Activated CD4-positive, CD25-positive, alpha-beta regulatory T cell (primary cell): ENCODE measurements around the gene GALNT18.

Experiments
- DNase-seq, 4 experiments: peaks; one replicate each; lab custom pipeline; 2025; lab: John Stamatoyannopoulos, UW

GALNT18 gene

DNA sequence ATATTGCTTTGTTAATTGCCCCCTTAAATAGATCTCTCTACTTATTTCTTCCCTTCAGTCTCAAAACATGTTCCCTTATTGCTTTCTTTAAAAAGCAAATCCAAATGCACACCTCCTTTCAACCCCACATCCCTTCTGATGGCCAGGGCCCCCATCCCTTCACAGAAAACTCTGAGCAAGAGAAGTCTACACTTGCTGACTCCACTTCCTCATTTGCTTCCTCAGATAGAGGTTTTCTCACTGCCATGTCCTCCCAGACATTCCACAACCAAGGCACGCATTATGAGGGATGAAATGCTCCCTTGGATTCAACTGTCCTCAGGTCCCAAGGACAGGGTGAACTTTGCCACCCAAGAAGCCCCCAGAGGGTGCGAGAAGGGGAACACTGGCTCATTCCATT is 311.9 kb downstream of the GALNT18 start:
- no peak for DNase-seq

DNA sequence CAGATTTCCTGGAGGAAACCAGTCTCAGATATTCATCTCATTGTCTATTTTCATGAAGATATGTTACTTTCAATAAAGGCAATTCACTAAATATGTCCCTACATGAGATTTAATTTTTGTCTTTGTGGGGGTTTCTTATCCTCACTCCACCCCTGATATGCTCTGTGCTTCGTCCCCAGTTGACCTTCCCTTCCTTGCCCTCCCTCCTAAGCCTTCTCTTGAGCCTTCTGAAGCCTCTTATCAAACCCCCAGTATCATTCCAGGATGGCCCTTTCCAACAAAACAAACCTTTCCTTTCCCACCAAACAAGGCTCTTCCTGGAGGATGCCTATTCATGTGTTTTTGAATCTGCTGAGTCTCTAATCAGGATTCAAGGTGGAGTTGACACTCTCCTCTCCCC is 313.6 kb downstream of the GALNT18 start:
- no peak for DNase-seq

- DNase-seq = no peak
Observed at GRCh38 chr11:11306855-11307254, 314.9 kb downstream of the GALNT18 start.

GRCh38 chr11:11304550-11304949 is 317.3 kb downstream of the GALNT18 start:
- DNase-seq = no peak

- DNase-seq = no peak
Observed at GRCh38 chr11:11302565-11302964, 319.2 kb downstream of the GALNT18 start.

DNA sequence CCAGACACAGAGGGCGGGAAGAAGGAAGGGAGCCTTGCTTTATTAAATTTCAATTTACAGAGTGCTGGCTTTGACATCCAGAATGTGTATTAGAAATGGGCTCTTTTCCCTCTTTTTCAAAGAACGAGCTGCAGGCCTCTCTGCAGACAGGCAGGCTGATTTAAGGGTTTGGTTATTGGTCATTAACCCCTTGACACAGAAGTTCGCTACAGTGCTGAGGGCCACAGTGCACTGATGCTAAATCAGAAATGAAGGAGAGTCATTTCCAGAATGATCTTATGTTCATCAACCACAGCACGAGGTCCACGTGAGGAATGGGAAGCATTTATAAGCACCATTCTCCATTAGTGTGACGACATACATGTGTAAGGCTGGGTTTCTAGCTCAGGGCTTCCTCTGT is 320.6 kb downstream of the GALNT18 start:
- no peak for DNase-seq

DNA sequence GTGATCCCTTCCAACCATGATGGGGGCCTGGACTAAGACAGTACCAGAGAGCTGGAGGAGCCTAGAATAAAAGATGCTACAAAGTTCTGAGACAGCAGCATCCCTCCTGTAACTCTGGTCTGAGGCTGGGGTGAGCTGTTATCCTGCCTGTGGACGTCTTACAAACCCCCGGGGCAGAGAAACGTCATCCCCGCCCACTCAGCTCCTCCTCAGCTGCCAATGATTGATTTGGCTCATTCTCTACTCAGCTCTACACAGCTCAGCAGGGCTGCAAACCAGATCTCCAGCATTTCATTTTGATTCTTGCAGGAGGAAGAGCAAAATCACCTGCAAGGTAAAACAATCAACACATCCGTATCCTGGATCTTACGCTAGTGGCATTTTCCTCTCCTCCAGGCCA is 324.2 kb downstream of the GALNT18 start:
- no peak for DNase-seq

- DNase-seq = no peak
Observed at GRCh38 chr11:11296434-11296833, 325.4 kb downstream of the GALNT18 start.

DNA sequence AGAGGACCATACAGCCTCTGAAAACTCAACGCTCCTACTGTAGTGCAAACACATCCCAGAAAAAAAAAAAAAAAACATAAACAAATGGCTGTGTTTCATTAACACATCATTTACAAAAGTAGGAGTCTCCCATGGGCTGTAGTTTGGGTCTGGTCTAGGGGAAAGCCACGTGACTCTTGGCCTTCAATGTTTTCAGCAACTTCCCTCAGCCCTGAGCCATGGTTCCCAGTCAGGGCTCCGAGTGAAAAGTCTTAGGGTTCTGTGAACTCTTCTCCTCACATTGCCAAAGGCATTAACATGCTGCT is 327.3 kb downstream of the GALNT18 start:
- no peak for DNase-seq

DNA sequence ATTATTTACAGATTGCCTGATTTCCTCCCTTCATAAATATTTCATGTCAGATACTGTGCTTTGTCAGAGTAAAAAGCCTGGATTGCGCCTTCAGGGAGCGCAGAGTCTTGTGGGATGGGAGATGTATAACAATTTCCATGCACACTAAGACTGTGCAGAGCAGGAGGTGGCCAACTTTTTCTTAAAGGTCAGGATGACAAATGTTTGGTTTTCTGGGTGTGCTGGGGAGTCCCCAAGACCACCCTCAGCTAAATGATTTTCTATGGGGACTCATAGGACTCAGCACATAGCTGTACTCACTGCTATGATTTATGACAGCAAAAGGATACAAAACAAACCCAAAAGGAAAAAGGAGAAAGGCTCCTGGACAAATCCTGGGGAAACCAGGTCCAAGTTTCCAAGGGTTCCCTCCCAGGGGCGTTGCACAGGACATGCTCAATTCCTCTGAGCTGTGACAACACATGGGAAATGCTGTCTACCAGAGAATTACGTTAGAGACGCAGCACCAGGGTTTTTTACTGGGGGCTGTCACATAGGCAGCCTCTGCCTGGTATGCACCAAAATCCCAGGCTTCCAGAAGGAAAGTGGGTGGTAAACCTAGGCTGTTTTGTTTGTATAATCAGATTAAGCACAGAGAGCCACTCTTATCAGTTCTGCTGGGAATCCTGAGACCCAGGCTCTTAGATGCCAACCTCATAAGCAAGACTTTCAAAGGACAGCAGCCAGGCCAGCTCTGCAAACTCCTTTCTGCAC is 327.8 kb downstream of the GALNT18 start:
- no peak for DNase-seq

- no peak for DNase-seq
Observed at GRCh38 chr11:11292839-11293238, 329.0 kb downstream of the GALNT18 start.

DNA sequence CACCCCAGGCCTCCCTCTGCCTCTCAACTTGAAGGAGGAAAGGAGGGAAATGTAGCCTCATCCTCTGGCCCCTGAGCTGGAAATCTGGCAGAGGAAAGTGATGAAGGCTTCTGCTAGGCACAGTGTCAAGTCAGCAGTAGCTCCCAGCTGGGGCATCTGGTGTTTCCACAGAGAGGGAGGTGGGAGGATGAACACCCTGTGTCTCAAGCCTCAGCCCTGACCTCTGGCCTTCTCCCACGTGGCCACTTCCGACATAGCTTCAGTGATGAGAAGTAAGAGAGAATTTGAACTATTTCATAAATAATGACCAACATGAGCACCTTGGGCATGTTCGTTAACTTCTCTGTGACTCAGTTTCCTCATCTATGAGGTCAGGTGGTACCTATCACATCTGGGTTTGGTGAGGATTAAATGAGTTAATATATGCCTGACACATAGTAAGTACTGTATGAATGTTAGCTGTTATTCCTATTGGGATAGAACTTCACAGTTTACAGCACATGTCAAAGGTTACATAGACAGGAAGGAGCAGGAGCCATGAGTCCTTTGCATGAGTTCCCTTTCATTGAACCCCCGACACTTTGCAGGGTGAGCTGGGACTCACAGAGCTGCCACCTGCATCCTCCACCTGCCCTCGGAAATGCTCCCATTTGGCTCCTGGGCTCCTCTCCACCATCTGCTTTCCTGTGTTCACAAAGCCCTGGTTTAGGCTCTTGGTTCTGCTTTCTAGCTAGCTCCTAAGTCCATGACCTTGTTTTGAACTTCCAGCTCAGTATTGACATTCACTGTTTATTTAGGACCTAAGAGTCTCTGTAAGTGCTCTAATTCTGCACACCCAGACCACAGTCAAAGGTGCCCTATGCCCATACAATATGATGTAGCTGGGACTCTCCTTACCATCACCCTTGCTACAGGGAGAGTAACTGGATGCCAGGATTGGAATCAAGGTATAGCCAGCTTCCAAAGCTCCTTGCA is 330.5 kb downstream of the GALNT18 start:
- DNase-seq = no peak

GRCh38 chr11:11290354-11290753 is 331.5 kb downstream of the GALNT18 start:
- DNase-seq = no peak

DNA sequence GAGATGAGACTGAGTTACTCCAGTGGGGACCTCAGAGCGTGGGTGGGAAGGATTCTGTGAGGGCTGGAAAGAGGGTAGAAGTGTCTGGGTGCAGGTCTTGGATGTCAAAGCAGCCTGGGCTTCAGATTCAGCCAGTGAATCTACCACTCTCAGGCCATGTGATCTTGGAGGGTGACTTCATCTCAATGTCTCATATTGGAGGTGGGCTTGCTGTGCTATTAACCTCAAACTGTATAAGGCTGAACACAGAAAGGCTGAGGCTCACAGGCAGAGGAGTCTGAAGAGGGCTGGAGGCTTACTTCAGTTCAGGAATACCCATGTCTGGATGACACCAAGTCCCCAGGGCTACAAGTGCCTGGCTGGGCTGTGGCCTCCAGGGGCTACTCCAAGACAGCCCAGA is 332.1 kb downstream of the GALNT18 start:
- DNase-seq = no peak

GRCh38 chr11:11288972-11289616 is 332.7 kb downstream of the GALNT18 start:
- DNase-seq = no peak

- no peak for DNase-seq
Observed at GRCh38 chr11:11284481-11284880, 337.3 kb downstream of the GALNT18 start.

DNA sequence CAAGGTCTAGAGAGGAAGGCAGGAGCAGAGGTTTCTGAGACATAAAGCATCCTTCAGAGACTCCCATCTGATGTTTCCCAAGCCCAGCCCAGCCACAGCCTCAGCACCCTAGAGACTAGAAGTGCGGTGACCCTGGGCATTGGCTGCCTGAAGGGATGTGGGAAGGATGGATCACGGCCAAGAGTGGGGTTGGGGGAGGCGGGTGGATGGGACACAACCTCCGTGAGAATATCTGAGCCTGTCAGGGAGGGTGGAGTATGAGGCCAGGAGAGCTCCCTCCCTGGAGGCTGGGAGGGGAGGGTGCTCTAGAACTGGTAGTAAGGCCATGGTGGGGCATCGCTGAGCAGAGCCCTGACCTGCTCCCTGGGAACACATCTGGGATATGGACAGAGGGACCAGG is 340.2 kb downstream of the GALNT18 start:
- no peak for DNase-seq

- no peak for DNase-seq
Observed at GRCh38 chr11:11280826-11281225, 341.0 kb downstream of the GALNT18 start.

- DNase-seq = no peak
Observed at GRCh38 chr11:11279956-11280689, 341.7 kb downstream of the GALNT18 start.

GRCh38 chr11:11272254-11272653 is 349.6 kb downstream of the GALNT18 start:
- no peak for DNase-seq

GRCh38 chr11:11270236-11270775 is 351.5 kb downstream of the GALNT18 start:
- no peak for DNase-seq

DNA sequence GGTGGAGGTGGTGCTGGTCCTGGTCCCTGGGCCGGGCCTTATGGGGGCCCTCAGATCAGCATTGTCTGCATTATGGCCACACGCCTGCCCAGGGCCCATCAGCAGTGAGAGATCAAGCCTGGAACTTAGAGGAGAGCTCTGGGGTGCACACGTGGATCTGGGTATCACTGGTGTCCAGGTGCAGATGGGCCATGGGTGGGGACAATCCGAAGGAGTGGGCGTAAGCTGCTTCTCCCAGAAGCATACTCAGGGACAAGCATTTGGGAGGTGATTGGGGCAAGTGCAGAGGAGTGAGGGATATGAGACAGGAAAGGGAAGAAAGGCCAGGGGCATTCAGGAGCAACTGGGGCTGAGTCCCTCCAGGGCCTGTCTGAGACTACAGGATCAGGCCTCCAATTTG is 353.1 kb downstream of the GALNT18 start:
- no peak for DNase-seq
